GM19099 (cell line): ENCODE results near the gene TNNT3.

ENCODE experiments used
- POLR2A ChIP-seq: IDR thresholded peaks from 3 replicates; pipeline ENCODE4 v1.6.1; 2011; ENCODE audit warnings: low read depth; ENCODE audit not compliant: insufficient read length; ENCODE audit errors: extremely low read depth

TNNT3 gene

GRCh38 chr11:1919391-1920127 lies at the start of gene TNNT3:
Gene TNNT3 (plus strand): TSS chr11:1919703. CDS start chr11:1922875, 3,172 bp downstream.
- no peak for TF ChIP-seq POLR2A

- no peak for TF ChIP-seq POLR2A
Observed at GRCh38 chr11:1870326-1870696, 49.2 kb upstream of the TNNT3 start.

GRCh38 chr11:1870721-1871466 lies 48.6 kb upstream of the TNNT3 start:
- TF ChIP-seq POLR2A: no peak

GRCh38 chr11:1871531-1871930 lies 48.0 kb upstream of the TNNT3 start:
- no peak for TF ChIP-seq POLR2A

GRCh38 chr11:1872267-1872985 lies 47.1 kb upstream of the TNNT3 start:
- no peak for TF ChIP-seq POLR2A

GRCh38 chr11:1873048-1873812 lies 46.3 kb upstream of the TNNT3 start:
- TF ChIP-seq POLR2A: no peak

- TF ChIP-seq POLR2A: no peak
Observed at GRCh38 chr11:1875093-1875850, 44.2 kb upstream of the TNNT3 start.

- TF ChIP-seq POLR2A: no peak
Observed at GRCh38 chr11:1876361-1877063, 43.0 kb upstream of the TNNT3 start.

GRCh38 chr11:1877211-1878136 lies 42.0 kb upstream of the TNNT3 start:
- TF ChIP-seq POLR2A: no peak

GRCh38 chr11:1878137-1879031 lies 41.1 kb upstream of the TNNT3 start:
- no peak for TF ChIP-seq POLR2A

GRCh38 chr11:1879342-1879940 lies 40.1 kb upstream of the TNNT3 start:
- no peak for TF ChIP-seq POLR2A
